HG03439 (cell line): ENCODE measurements around the gene DBT.
"Not testable (repeated sequence)": the region's sequence is repeated elsewhere in the genome, so short reads cannot be mapped to it uniquely, and the experiment has no call there.

Experiments used
- ATAC-seq: cut with Tn5 transposase; IDR thresholded peaks from one replicate; pipeline ENCODE4 v1.9.1; 2021; ENCODE audit warnings: mild to moderate bottlenecking, moderate library complexity; ENCODE audit not compliant: unreplicated experiment

The DBT gene

DNA sequence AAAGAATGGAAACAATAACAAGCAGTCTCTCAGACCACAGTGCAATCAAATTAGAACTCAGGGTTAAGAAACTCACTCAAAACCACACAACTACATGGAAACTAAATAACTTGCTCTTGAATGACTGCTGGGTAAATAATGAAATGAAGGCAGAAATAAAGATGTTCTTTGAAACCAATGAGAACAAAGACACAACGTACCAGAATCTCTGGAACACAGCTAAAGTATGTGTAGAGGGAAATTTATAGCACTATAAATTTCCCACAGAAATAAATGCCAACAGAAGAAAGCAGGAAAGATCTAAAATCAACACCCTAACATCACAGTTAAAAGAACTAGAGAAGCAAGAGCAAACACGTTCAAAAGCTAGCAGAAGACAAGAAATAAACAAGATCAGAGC, 46.9 kb downstream of the DBT start:
- ATAC-seq, result not testable (repeated sequence)

DNA sequence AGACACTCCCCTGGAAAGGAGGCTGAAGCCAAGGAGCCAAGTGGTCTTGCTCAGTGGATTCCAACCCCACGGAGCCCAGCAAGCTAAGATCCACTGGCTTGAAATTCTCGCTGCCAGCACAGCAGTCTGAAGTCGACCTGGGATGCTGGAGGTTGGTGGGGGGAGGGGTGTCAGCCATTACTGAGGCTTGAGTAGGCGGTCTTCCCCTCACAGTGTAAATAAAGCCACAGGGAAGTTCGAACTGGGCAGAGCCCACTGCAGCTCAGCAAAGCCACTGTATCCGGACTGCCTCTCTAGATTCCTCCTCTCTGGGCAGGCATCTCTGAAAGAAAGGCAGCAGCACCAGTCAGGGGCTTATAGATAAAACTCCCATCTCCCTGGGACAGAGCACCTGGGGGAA, 49.6 kb downstream of the DBT start:
- ATAC-seq, result not testable (repeated sequence)

DNA sequence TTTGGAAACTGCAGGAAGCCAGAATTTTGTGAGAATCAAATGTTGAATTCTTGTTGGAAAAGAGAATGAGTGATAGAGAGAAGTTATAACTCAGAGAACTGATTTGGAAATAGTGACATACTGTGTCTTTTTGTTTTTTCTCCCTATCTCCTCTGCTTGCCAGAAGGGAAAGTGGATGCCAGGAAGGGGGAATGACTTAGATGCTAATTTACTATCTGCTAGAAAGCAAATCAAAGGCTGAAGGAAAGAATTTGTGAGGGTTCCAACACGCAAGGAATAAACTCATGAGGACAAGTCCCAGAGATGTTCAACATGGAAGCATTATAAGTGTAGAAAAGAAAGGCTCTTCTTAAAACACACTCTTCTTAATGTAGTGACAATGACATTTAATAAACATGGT, 51.0 kb downstream of the DBT start:
- no peak for ATAC-seq

DNA sequence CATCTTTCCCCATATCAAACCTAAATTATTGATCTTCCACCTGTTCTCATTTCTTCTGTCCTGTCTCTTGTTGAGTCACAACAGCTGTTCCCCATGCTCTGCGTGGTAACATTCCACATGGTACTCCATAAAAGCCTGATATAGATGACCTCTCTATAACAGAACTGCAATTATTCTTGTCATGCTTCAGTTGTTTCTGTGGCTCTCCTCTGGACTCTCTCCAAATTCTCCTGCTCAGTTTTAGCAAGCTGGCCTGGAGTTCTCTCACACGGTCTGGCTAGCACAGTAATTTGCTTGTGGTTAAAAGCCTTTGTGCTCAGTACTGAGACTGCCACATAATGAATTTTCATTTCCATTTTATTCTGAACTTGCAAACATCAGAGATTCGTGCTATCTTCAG, 61.0 kb downstream of the DBT start:
- no peak for ATAC-seq

DNA sequence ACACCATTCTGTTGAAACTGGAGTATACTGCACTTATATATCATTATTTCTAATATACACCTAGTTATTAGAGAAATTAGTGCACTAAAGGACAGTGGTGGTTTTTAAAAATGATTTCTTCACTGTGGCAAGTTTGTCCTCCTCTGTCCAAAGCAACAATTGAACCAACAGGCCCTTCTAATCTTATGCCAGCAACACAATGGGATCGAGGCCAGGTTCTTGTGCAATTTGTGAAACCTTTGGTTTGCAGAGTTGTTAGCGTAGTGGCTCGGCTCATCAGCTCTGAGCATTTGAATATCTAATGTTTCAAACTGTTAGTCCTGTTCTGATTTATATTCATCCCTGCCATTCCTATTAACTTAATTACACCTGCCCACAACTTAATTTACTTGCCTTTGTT, 61.7 kb downstream of the DBT start:
- no peak for ATAC-seq

DNA sequence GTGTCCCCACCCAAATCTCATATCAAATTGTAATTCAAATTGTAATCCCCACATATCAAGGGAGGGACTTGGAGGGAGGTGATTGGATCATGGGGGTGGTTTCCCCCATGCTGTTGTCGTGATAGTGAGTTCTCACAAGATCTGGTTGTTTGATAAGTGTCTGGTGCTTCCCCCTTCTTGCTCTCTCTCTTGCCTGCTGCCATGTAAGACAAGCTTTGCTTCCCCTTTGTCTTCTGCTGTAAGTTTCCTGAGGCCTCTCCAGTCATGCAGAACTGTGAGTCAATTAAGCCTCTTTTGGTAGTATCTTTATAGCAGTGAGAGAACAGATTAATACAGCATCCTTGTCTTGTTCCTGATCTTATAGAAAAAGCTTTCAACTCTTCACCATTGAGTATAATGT, 65.1 kb downstream of the DBT start:
- ATAC-seq, result no peak

DNA sequence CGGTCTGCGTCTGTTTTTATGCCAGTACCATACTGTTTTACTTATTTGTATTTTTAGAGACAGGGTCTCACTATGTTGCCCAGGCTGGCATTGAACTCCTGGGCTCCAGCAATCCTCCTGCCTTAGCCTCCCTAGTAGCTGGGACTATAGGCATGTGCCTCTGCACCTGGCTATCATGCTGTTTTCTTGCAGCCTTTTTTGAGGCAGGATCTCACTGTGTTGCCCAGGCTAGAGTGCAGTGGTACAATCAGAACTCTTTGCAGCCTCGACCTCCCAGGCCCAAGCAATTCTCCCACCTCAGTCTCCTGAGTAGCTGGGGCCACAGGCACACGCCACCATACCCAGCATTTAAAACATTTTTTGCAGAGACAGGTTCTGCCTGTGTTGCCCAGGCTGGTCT, 66.3 kb downstream of the DBT start:
- no peak for ATAC-seq

DNA sequence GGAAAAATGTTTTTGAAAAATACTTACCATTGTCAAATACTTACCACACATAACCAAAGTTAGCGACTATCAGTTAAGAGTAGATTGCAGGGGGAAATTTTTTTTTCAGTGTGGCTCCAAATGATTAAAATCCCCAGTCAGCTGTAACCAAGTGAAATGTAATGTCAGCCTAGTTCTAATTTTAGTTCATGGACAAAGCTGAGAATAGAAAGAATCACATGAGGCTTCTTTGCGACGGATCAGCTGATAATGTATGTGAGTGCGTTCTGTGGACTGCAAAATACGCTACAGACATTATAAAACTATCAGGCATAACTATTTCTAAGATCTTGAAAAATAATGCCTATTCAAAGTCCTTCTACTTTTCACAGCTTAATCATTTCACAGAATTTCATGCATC, 71.5 kb downstream of the DBT start, which contains the start of gene LRRC39:
LRRC39 (minus strand) TSS at position 166 of the 400 bp plus-strand sequence. CDS start 9,740 bp downstream, outside the sequence.
- no peak for ATAC-seq

DNA sequence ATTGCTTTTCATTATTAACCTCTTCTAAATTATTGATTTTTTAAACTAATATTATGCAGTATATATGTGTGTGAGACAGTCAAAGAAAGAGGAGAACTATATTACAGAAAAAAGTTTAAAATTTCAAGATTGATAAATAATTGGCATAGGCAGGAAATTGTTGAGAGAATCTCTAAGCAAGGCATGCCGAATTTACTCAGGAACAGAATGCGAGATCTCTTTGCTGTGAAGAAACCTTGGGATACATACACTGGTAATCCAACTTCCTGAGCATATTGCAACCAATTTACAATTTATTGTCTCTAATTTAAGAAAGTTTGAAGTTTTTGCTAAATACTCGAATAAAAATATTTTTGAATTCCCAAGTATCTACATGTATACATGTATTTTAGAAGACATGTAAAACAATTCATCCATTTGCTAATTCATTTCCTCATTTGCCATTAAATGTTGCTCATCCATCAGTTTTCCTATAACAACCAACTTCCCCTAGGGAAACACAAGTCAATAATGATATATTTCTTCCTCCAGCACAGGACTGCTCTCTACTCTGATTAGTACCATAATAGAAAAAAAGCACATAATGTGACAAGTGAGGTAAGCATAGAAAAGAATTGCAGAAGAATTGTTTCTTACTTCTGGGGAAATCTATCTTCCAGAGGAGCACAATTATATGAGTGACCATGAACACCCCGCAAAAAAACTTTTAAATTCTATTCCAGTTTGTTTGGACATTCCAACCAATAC, 72.2 kb downstream of the DBT start:
- no peak for ATAC-seq

DNA sequence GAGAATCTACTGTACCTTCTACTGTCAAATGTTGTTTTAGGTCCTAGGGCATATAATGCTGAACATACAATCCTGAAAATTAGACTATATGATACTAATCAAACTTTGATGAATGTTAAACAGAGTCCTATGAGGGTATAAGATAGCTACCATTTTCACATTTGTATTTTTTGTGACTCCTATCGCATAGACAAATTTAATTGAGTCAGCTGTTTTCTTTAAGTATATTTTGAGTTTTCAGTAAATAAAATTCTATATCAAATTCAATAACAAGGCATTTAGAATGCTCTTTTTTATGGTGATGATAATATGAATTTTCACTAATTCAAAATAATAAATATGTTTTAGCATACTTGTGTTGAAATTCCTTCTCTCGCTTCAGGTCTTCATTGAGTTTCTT, 81.6 kb downstream of the DBT start:
- no peak for ATAC-seq

DNA sequence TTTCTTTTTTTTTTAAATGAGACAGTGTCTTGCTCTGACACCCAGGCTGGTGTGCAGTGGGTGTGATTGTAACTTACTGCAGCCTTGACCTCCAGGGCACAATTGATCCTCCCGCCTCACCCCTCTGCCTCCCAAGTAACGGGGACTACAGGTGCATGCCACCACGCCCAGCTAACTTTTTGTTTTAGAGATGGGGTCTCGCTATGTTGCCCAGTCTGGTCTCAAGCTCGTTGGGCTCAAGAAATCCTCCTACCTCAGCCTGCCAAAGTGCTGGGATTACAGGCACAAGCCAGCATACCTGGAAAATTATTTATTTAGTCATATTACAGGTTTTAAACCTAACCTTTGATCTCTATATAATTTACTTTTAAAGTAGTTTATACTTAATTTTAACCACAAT, 84.9 kb downstream of the DBT start:
- no peak for ATAC-seq

DNA sequence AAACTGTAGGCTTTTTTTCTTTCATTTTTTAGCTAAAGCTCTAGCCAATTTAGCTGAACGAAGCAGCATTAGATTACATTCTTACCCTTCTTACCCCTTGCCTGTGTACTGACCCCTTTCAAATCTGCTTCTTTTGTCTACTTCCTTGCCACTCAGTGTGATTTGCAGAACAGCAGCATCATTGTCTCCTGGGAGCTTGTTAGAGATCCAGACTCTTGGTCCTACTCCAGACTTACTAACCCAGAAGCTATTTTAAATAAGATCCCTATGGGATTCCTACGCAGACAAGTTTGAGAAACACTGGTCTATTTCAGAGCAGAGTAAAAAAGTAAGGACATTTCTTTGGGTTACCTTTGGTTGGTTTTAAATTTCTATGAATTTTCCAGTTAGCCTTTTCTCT, 85.4 kb downstream of the DBT start:
- no peak for ATAC-seq

DNA sequence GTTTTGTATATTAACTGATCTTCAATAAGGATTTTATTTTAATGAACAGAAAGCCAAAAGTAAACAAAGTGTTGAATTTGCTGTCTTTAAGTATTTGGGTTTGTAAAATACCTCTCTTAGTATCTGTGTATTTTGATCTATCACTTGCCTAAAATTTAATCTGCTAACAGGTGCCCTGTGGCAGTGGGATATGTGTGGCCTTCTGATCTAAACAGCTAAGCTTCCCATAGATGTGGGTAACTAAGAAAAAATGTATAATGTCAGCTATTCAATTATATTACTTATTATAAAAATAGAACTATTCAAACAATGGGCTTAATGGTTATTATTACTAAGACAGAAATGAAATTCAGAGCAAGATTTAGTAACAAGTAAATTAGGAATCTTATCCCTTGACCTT, 86.8 kb downstream of the DBT start:
- ATAC-seq, result no peak

DNA sequence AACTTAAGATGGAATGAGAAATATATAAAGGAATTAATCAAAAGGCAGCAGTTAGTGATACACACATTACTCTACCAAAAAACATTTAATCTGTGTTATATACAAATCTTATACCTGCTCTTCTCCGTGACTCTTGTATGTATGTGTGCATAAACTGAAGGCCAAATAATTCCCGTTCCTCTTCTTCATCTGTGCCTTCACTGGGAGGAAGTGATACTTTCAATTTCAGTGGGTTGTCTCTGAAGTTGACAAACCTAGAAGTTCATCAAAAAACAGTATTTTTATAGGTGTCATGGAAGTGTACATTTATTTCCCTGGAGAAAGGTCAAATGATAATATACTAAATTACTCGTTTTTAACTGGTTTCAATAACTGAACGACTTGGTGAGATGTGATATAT, 97.4 kb downstream of the DBT start:
- ATAC-seq, result no peak

DNA sequence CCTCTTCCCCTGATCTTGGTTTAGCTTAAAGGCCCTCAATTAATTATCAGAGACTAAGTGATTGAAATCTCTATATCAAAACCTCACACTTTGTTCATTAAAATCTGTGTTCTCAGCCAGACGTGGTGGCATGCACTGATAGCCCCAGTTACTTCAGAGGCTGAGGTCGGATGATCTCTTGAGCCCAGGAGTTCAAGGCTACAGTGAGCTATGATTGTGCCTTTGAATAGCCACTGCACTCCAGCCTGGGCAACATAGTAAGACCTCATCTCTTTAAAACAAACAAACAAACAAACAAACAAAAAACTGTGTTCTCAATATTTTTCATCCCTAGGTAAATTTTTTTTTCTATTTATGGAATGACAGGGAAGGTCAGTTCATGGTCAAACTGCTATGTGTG, 98.0 kb downstream of the DBT start:
- ATAC-seq, result no peak

DNA sequence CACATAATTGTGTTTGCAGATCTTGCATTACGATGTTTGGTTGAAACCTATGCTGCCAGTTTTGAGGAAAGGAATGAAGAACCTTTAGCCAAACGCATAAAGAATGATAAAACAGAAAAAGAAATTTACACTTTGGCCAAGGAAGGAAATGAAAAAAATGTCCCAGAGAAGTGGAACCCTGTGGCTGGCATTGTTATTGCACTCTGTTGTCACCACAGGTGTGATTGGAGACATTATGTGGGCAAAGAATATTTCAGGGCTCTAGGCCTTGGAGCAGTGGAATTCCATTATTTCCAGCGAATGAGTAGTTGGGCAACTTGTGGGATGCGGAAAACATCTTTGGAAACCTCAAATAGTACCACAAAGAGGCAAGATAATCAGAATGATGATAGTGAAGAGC, 101.8 kb downstream of the DBT start:
- no peak for ATAC-seq

DNA sequence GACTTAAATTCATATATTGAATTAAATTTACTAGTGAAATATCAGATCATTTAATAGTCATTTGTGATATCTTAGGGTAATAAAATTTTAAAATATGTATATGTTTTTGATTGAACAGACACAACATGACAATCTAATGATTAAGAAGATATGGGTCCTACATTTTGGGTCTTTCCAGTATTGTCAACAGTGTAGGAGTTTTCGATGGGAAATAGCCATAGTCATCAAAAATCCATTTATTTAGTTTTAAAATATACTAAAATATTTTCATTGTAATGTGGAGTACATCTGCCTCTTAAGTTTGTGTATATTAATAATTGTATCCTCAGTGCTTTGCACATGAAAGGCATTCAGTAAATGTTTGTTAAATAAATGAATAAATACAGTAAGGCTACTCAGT, 102.7 kb downstream of the DBT start:
- no peak for ATAC-seq

DNA sequence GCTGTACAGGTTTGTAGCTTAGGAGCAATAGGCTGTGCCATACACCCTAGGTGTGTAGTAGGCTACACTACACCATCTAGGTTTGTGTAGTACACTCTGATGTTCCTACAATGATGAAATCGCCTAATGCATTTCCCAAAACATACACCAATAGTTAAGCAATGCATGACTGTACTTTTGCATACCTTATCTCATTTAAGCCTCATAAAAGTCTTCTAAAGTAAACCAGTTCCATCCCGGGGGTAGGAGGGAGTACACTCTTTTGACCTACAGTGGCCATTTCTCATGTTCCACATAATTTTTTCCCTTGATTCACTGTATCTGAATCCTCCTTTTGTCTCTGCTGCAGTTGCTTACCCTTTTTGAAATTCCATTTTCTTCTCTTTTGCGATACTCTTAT, 104.5 kb downstream of the DBT start:
- no peak for ATAC-seq

DNA sequence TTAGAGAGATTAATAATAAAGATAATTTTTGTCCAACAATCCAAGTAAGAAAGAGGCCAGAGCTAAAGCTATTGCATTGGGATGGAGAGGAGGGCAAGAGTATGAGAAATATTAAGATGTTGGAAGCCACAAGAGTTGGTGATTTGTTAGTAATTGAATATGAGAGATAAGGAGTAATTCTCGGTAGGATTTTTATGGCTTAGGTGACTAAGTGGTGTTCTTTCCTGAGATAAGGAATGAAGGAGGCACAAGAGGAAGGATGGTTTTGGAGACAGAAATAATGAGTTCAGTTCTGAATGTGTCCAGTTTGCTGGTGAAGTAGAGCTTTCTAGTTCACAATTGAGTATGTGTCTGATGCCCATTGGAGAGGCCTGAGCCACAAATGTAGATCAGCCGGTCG, 107.3 kb downstream of the DBT start:
- ATAC-seq, result no peak

DNA sequence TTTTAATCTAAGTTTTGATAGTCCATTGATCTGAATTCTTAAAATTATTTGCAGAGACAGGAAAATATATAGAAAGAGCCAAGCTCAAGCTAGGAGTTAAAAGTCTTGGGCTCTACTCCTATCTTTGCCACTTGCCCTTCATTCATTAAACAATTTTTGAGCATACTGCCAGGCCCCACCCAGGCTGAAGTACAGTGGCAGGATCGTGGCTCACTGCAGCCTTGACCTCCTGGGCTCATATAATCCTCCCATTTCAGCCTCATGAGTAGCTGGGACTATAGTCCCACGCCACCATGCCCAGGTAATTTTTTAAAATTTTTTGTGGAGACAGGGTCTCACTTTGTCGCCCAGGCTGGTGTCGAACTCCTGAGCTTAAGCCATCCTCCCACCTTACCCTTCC, 108.4 kb downstream of the DBT start:
- no peak for ATAC-seq

DNA sequence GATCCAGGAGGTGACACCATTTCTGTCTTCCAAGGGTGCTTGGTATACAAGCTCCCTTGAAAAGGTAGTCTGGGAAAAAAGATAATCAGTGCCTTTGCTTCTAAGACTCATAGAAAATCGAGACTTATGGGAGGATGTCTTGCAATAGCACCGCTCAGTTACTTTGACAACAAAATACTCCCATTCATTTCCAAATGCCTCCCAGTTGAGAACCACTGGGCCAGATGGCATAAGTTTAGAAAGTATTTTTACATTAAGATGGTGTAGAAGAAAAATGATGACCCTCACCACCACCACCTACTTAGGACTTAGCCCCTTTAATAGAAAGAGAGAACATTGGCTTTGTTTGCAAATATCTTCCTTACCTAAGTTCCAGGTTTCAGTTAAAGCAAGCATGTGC, 112.0 kb downstream of the DBT start:
- ATAC-seq, result no peak
